ENCODE measurements around the gene ANXA4.

- TF ChIP-seq CTCF (IDR thresholded peaks at IDR 0.05) (no peak), EP300 (IDR thresholded peaks at IDR 0.05) (no peak)
Observed at GRCh38 chr2:69717861-69718273, 24.1 kb upstream of the ANXA4 start.

All from tibial nerve (tissue), 4 donors.